ENCODE results near the gene REG3G. TPM values are rescaled to one million over a fixed set of nuclear protein-coding genes. Genes with fewer than 3 reads are reported as not detected.

The REG3G gene
- total RNA-seq, 1 donor from 2014 or later, result not detected

- Histone ChIP-seq H3K27ac (no peak overlapping the region), H3K27me3 (no peaks in the 10 kb centered on the region), H3K4me3 (no peak overlapping the region), H3K36me3 (no peaks in the 10 kb centered on the region), H3K4me1 (no peaks in the 10 kb centered on the region), H3K9me3 (no peaks in the 10 kb centered on the region)
- no peak for TF ChIP-seq CTCF (IDR thresholded peaks at IDR 0.05)
- no peak for DNase-seq (ENCODE audit: low spot score in 2 of 2)
- intact Hi-C loops (cut with DNase I), result no loop called here
Measured at GRCh38 chr2:79001285-79001684, 24.2 kb upstream of the REG3G start.

DNA sequence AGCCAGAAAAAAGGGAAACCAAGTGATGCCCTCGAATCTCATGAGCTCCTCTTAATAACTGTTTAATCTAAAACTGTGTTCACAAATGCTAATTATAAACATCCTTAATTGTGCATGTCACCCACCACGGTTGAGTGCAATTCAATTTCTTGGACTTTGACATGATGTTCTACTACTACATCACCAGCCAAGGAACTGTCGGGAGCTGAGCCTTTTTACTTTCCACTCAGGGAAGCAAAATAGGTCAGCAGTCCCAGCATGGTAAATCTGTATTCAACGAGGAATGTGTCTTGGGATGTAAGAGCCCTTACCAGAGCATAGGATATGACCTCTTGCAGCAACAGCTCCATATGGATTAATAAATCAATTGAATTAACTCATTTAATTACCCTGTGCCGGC lies 20.8 kb upstream of the REG3G start:
- Histone ChIP-seq H3K4me1 (no peaks in the 10 kb centered on the region), H3K9me3 (no peaks in the 10 kb centered on the region), H3K27me3 (no peaks in the 10 kb centered on the region), H3K36me3 (no peaks in the 10 kb centered on the region), H3K27ac (no peak overlapping the region), H3K4me3 (no peak overlapping the region)
- intact Hi-C loops (cut with DNase I), result no loop called here
- TF ChIP-seq CTCF (IDR thresholded peaks at IDR 0.05), result no peak
- DNase-seq (ENCODE audit: low spot score in 2 of 2), result no peak

DNA sequence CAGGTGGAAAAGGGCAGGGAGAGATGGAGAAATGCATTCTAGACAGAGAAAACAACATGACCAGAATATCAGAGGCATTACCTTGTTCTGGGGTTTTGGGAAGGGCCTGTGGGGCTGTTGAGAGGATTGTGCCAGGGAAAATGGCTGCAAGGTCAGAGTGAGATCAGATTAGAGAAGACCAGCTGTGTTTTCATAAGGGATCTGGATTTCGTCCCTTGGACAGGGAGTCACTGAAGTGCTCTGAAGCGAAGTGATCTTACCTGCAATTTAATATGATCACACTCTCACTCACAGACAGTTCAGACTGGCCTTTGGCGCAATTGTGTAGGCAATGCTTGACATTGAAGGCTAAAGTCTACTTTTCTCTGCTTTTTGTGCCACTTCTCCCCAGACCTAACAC lies 20.3 kb upstream of the REG3G start:
- no peak overlapping the region for H3K4me3 ChIP-seq
- H3K27ac ChIP-seq, result no peak overlapping the region
- H3K4me1 ChIP-seq, result no peaks in the 10 kb centered on the region
- no peaks in the 10 kb centered on the region for H3K9me3 ChIP-seq
- intact Hi-C loops (cut with DNase I), result no loop called here
- no peak for TF ChIP-seq CTCF (IDR thresholded peaks at IDR 0.05)
- H3K27me3 ChIP-seq, result no peaks in the 10 kb centered on the region
- DNase-seq (ENCODE audit: low spot score in 2 of 2), result no peak
- no peaks in the 10 kb centered on the region for H3K36me3 ChIP-seq

GRCh38 chr2:79009388-79009787 lies 16.1 kb upstream of the REG3G start:
- Histone ChIP-seq H3K9me3 (no peaks in the 10 kb centered on the region), H3K27ac (no peak overlapping the region), H3K27me3 (no peaks in the 10 kb centered on the region), H3K36me3 (no peaks in the 10 kb centered on the region), H3K4me1 (no peaks in the 10 kb centered on the region), H3K4me3 (no peak overlapping the region)
- TF ChIP-seq CTCF (IDR thresholded peaks at IDR 0.05), result no peak
- no peak for DNase-seq (ENCODE audit: low spot score in 2 of 2)
- intact Hi-C loops (cut with DNase I), result no loop called here

DNA sequence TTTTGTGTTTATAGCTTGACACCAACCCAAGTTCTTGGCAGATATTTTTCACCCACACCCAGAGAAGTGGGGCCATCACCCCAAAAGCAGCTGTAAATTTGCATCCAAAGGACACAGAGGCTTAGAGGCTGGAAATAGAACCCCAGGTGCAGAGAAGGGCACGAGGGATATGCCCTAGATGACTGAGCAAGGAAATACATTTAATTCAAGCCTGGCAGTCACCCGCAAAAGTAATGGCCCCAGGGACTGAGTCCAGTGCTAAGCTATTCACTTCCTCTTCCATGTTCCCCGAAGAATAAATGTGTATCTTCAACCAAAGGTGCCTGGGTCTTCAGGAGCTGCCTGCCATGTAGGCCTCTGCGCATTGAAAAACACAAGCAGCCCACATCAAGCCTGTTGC lies 14.0 kb upstream of the REG3G start:
- no peak for DNase-seq (ENCODE audit: low spot score in 2 of 2)
- no peaks in the 10 kb centered on the region for H3K4me1 ChIP-seq
- no peak overlapping the region for H3K4me3 ChIP-seq
- H3K36me3 ChIP-seq, result no peaks in the 10 kb centered on the region
- H3K27me3 ChIP-seq, result no peaks in the 10 kb centered on the region
- no peak overlapping the region for H3K27ac ChIP-seq
- no peaks in the 10 kb centered on the region for H3K9me3 ChIP-seq
- TF ChIP-seq CTCF (IDR thresholded peaks at IDR 0.05), result no peak
- intact Hi-C loops (cut with DNase I), result no loop called here

- Histone ChIP-seq H3K36me3 (no peaks in the 10 kb centered on the region), H3K27me3 (no peaks in the 10 kb centered on the region), H3K27ac (no peak overlapping the region), H3K4me1 (no peaks in the 10 kb centered on the region), H3K4me3 (no peak overlapping the region), H3K9me3 (no peaks in the 10 kb centered on the region)
- intact Hi-C loops (cut with DNase I), result no loop called here
- TF ChIP-seq CTCF (IDR thresholded peaks at IDR 0.05), result no peak
- DNase-seq (ENCODE audit: low spot score in 2 of 2), result no peak
Measured at GRCh38 chr2:79013629-79014028, 11.9 kb upstream of the REG3G start.

Data from ascending aorta (tissue), 2 donors.